KOPT-K1 (cell line): ENCODE data around the gene EFCAB9.
"Not testable (repeated sequence)": the region's sequence is repeated elsewhere in the genome, so short reads cannot be mapped to it uniquely, and the experiment has no call there.

Source experiments
- H3K27ac ChIP-seq: fragments of 200-600 bp; sonication (generic); 2 replicates; pipeline ENCODE4 v1.5.1; 2016; ENCODE audit warnings: antibody characterized with exemption, mild to moderate bottlenecking, low read depth, low read length; ENCODE audit not compliant: poor library complexity, severe bottlenecking
- H3K36me3 ChIP-seq: fragments of 200-600 bp; sonication (generic); 2 replicates; pipeline ENCODE4 v1.5.1; 2017; ENCODE audit warnings: antibody characterized with exemption, mild to moderate bottlenecking, low read length, moderate library complexity; ENCODE audit not compliant: insufficient read depth
- H3K9me3 ChIP-seq: fragments of 200-600 bp; sonication (generic); 2 replicates; pipeline ENCODE4 v1.5.1; 2017; ENCODE audit warnings: antibody characterized with exemption, low read length, mild to moderate bottlenecking; ENCODE audit not compliant: insufficient read depth, poor library complexity, severe bottlenecking

EFCAB9 gene

GRCh38 chr5:172188893-172189692, 4.9 kb upstream of the EFCAB9 start:
- Histone ChIP-seq H3K36me3 (peaks cover 4% of the 10 kb centered on the region), H3K9me3 (no peaks in the 10 kb centered on the region), H3K27ac (no peak overlapping the region)

DNA sequence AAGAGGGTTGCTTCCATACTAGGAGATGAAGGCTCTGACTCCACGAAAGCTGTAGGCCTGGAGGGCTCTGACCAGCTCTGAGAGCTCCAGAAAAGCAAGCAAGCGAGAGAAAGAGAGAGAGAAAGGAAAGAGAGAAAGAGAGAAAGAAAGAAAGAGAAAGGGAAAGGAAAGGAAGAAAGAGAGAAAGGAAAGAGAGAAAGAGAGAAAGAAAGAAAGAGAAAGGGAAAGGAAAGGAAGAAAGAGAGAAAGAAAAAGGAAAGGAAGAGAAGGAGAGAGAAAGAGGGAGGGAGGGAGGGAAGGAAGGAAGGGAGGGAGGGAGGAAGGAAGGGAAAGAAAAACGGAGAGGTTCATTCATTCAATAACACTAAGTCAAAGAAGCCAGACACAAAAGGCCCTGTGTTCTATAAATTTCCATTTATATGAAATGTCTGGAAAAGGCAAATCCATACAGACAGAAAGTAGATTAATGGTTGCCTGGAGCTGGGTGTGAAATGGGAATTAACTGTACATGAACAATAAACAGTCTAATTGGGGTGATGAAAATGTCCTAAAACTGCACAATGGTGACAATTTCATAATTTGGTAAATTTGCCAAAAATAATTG, 4.2 kb upstream of the EFCAB9 start:
- Histone ChIP-seq H3K9me3 (no peaks in the 10 kb centered on the region), H3K36me3 (no peaks in the 10 kb centered on the region; the same call in 1 of the 2 replicates), H3K27ac (no peak overlapping the region)

DNA sequence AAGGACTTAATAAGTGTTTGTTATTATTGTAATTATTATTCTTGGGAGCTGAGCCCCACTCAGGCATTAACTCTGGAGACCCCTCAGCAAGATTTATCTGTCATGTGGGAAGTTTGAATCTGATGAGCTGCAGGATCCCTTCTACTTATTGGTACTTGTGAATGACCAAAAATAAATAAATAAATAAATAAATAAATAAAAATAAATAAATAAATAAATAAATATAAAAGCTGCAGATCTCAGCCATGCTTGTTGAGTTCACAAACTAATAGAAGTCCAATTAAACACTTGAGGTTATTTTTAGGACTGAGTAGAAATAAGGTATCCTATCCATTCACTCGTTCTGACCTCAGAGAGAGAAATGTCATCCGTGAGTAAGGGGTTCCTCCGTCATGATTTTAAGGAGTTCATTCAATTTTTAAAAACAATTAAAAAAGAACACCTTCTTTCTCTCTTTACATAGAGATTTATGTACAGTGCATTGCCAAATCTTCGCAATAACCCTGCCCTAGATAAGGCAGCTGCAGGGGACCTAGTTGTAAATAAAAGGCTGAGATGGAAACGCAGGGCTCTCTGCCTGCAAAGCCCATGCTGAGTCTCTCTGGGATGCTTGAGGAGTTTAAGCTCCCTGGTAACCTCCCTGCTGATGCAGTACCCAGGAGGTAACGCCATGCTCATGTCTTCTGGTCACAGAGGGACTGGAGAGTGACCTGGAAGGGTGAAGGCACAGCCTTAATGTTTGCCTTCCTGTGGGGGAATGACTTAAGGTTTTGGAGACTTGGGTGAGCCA, 1.2 kb downstream of the EFCAB9 start:
- Histone ChIP-seq H3K36me3 (no peaks in the 10 kb centered on the region), H3K27ac (no peak overlapping the region), H3K9me3 (no peaks in the 10 kb centered on the region)

DNA sequence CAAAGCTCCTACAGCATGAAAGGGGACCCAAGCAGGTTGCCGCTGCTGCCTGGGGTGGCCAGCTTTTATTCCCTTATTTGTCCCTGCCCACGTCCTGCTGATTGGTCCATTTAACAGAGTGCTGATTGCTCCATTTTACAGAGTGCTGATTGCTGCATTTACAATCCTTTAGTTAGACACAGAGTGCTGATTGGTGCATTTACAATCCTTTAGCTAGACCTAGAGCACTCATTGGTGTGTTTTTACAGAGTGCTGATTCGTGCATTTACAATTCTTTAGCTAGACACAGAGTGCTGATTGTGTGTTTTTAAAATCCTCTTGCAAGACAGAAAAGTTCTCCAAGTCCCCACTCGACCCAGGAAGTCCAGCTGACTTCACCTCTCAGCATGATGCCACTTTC, 3.8 kb downstream of the EFCAB9 start:
- H3K36me3 ChIP-seq, H3K9me3 ChIP-seq, H3K27ac ChIP-seq: not testable (repeated sequence)

DNA sequence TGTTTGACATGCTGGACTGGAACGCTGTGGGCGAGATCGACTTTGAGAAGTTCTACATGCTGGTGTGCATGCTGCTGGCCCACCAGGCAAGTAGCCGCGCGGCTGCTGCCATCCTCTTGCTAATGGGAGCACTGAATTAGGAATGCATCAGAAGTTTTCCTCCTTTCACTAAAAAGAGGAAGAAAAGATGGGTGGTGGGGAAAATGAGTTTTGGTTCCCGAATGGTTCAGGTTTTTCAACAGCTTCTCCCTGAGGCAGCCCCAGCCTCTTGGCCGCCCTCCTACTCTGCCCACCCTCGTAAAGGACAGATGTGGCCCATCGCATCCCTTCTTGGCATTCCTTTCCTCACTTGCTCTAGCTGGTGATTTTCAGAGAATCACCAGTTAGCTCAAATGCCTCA, 5.5 kb downstream of the EFCAB9 start:
- Histone ChIP-seq H3K9me3 (no peaks in the 10 kb centered on the region), H3K27ac (no peak overlapping the region), H3K36me3 (no peaks in the 10 kb centered on the region)

- no peaks in the 10 kb centered on the region for H3K36me3 ChIP-seq
- no peaks in the 10 kb centered on the region for H3K9me3 ChIP-seq
- H3K27ac ChIP-seq = no peak overlapping the region
Measured at GRCh38 chr5:172200476-172200875, 6.5 kb downstream of the EFCAB9 start.

DNA sequence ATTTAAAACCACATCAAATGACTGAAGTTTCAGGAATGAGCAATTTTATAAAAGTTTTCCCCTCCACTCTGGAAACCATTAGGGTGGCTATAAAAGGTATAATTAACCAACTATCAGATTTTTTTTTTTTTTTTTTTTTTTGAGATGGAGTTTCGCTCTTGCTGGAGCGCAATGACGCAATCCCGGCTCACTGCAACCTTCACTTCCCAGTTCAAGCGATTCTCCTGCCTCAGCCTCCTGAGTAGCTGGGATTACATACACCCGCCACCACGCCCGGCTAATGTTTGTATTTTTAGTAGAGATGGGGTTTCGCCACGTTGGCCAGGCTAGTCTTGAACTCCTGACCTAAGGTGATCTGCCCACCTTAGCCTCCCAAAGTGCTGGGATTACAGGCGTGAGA, 12.0 kb downstream of the EFCAB9 start:
- not testable (repeated sequence) for H3K9me3 ChIP-seq, H3K36me3 ChIP-seq, H3K27ac ChIP-seq

GRCh38 chr5:172207511-172207910, 13.5 kb downstream of the EFCAB9 start:
- Histone ChIP-seq H3K36me3 (peaks cover 21% of the 10 kb centered on the region), H3K27ac (no peak overlapping the region), H3K9me3 (no peaks in the 10 kb centered on the region)

- Histone ChIP-seq H3K9me3 (no peaks in the 10 kb centered on the region), H3K27ac (no peak overlapping the region), H3K36me3 (peaks cover 34% of the 10 kb centered on the region)
Measured at GRCh38 chr5:172209714-172210113, 15.7 kb downstream of the EFCAB9 start.

DNA sequence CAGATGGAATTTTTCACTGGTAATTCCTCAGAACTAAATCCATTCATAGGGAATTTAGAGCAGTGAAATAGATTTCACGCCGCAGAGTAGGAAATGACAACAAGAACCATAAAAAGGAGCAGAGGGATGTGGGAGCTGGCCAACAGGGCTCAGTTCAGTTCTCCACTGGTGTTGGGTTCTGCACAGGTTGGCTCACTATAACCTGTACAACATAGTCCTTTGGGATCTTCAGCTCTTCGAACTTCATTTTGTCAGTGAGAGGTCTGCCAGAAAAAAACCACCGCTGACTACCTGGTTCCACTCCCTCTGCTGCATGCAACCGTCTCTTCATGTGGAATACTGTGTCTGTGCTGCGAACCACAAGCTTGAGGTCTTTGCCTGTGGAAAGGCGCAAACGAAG, 17.7 kb downstream of the EFCAB9 start:
- Histone ChIP-seq H3K9me3 (no peaks in the 10 kb centered on the region), H3K36me3 (peaks cover 34% of the 10 kb centered on the region), H3K27ac (no peak overlapping the region)

DNA sequence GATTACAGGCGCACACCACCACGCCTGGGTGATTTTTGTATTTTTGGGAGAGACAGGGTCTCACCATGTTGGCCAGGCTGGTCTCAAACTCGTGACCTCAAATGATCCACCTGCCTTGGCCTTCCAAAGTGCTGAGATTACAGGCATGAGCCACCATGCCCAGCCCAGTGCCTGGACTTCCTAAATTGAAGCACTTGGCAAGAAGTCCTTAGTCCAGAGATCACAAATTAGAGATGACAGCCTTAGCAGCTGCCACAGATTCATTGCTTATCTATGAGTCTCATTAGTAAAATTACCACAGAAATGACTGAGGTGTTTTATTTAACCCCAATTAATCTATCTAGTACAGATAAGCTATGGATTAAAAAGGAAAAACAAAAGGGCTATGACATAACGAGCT, 19.2 kb downstream of the EFCAB9 start:
- Histone ChIP-seq H3K27ac (no peak overlapping the region), H3K9me3 (no peaks in the 10 kb centered on the region), H3K36me3 (peaks cover 41% of the 10 kb centered on the region)

- Histone ChIP-seq H3K27ac (no peak overlapping the region), H3K9me3 (peaks cover 17% of the 10 kb centered on the region), H3K36me3 (peaks cover 55% of the 10 kb centered on the region)
Measured at GRCh38 chr5:172216345-172216744, 22.4 kb downstream of the EFCAB9 start.

DNA sequence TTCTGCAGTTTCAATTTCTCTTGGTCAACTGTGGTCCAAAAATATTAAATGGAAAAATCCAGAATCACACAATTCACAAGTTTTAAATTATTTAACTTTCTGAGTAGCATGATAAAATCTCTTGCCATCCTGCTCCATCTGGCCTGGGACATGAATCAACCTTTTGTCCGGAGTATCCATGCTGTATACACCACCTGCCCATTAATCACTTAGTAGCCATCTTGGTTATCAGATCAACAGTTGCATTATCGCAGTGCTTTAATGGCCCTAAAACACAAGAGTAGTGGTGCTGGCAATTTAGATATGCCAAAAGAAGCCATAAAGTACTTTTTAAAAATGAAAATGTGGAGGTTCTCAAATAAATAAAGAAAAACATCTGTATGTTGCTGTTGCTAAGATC, 25.3 kb downstream of the EFCAB9 start:
- Histone ChIP-seq H3K36me3 (peaks cover 49% of the 10 kb centered on the region), H3K9me3 (peaks cover 17% of the 10 kb centered on the region), H3K27ac (no peak overlapping the region)

GRCh38 chr5:172223901-172224873, 30.2 kb downstream of the EFCAB9 start:
- no peak overlapping the region for H3K27ac ChIP-seq
- peaks cover 8% of the 10 kb centered on the region for H3K9me3 ChIP-seq
- H3K36me3 ChIP-seq = peaks cover 58% of the 10 kb centered on the region
